Coronary artery (tissue), 2 donors: ENCODE data around the gene UBE2C.
A peak's percentile ranks its signal among the peaks of the same experiment; 100 is the strongest.
"Not testable (repeated sequence)": the region's sequence is repeated elsewhere in the genome, so short reads cannot be mapped to it uniquely, and the experiment has no call there.

ENCODE experiments used
- DNase-seq: peaks from one replicate; pipeline ENCODE4 v3.0.0-alpha.2; 2017; ENCODE audit warnings: low spot score
- H3K27ac ChIP-seq, 2 donors: fragments of 200-600 bp; sonication (generic); one replicate each; pipeline ENCODE4 v1.5.1; 2016 to 2019
- H3K4me3 ChIP-seq: fragments of 200-600 bp; sonication (generic); 2 replicates; pipeline ENCODE4 v1.5.1; 2016; ENCODE audit warnings: mild to moderate bottlenecking, moderate library complexity
- CTCF ChIP-seq: fragments of 200-600 bp; sonication (generic); IDR thresholded peaks from one replicate; pipeline ENCODE4 v1.5.1; 2019; ENCODE audit warnings: antibody characterized with exemption

Gene UBE2C

GRCh38 chr20:45783656-45784294 is 28.7 kb upstream of the UBE2C start:
- peak overlapping the region; percentile 15 to 93 for H3K27ac ChIP-seq
- DNase-seq = no peak

GRCh38 chr20:45788351-45788750 is 24.1 kb upstream of the UBE2C start:
- no peak for DNase-seq
- Histone ChIP-seq H3K4me3 (no peak overlapping the region), H3K27ac (no peak overlapping the region)
- no peak for TF ChIP-seq CTCF

More at GRCh38 chr20:45783656-45784294, 28.7 kb upstream of the UBE2C start:
- no peak overlapping the region for H3K4me3 ChIP-seq
- TF ChIP-seq CTCF = no peak

GRCh38 chr20:45792317-45793118 is 19.9 kb upstream of the UBE2C start:
- TF ChIP-seq CTCF = no peak
- H3K27ac ChIP-seq = peak overlapping the region; percentile 93 to 97
- no peak for DNase-seq
- H3K4me3 ChIP-seq = peak overlapping the region; percentile 98

- TF ChIP-seq CTCF = no peak
- DNase-seq = no peak
- H3K4me3 ChIP-seq = no peak overlapping the region
- no peak overlapping the region for H3K27ac ChIP-seq
Observed at GRCh38 chr20:45796337-45797065, 15.9 kb upstream of the UBE2C start.

GRCh38 chr20:45797510-45797909 is 14.9 kb upstream of the UBE2C start:
- H3K4me3 ChIP-seq, DNase-seq, H3K27ac ChIP-seq: not testable (repeated sequence)

GRCh38 chr20:45797955-45798354 is 14.5 kb upstream of the UBE2C start:
- H3K4me3 ChIP-seq, DNase-seq, H3K27ac ChIP-seq: not testable (repeated sequence)

- Histone ChIP-seq H3K4me3 (no peak overlapping the region), H3K27ac (no peak overlapping the region)
- no peak for DNase-seq
- TF ChIP-seq CTCF = peak; percentile 69
Observed at GRCh38 chr20:45798935-45799642, 13.4 kb upstream of the UBE2C start.
